ENCODE measurements around the gene SOX1.

SOX1 gene

DNA sequence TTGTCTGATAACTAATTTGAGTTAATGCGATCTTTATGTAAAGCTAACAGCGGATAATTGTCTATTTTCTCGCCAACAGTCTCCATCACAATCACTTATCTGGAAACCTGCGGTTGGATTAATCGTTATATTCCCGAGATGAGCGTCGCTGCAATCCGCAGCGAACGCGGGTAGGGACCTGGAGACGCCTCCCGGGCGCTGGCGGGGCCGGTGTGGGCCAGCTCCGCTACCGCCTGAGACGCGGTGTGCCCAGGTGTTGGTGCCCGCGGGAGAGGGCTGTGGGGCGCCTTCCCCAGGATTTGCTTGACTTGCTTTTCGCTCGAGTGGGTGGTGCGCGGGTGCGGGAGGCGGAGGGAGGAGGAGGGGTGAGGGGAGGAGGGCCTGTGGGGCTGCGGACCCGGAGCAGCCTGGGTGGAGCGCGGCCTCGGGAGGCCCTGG lies 38.3 kb downstream of the SOX1 start (continued):
- TF ChIP-seq, protein P1, sequence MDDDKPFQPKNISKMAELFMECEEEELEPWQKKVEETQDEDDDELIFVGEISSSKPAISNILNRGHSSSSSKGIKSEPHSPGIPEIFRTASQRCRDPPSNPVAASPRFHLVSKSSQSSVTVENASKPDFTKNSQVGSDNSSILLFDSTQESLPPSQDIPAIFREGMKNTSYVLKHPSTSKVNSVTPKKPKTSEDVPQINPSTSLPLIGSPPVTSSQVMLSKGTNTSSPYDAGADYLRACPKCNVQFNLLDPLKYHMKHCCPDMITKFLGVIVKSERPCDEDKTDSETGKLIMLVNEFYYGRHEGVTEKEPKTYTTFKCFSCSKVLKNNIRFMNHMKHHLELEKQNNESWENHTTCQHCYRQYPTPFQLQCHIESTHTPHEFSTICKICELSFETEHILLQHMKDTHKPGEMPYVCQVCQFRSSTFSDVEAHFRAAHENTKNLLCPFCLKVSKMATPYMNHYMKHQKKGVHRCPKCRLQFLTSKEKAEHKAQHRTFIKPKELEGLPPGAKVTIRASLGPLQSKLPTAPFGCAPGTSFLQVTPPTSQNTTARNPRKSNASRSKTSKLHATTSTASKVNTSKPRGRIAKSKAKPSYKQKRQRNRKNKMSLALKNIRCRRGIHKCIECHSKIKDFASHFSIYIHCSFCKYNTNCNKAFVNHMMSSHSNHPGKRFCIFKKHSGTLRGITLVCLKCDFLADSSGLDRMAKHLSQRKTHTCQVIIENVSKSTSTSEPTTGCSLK (tag by site-specific recombination; IDR thresholded peaks at IDR 0.05): no peak
- TF ChIP-seq GLIS1 (tag by site-specific recombination; IDR thresholded peaks at IDR 0.05): no peak
- TF ChIP-seq ZNF548 (tag by site-specific recombination; IDR thresholded peaks at IDR 0.05): no peak

DNA sequence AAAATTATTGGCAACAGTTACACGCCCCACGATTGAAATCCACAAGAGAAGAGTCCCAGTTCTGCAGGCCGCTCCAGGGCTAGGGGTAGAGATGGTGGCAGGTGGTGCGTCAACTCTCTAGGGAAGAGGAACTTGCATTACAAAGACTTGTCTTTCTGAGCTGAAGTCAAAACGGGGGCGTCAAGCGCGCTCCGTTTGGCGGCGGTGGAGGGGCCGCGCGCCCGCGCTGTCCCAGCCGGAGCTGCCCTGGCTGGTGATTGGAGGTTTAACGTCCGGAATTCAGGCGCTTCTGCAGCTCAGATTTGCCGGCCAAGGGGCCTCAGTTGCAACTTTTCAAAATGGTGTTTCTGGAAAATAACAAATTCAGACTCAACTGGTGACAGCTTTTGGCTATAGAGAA lies 38.9 kb downstream of the SOX1 start:
- H3K27ac ChIP-seq (ENCODE audit: extremely low read depth, low read depth, low read length): no peak overlapping the region
- peaks cover 4% of the 10 kb centered on the region for H3K4me1 ChIP-seq (ENCODE audit: control insufficient read depth, insufficient read depth, low read length)
- ChIA-PET CTCF (interaction anchor here (0.7 kb wide), 1 partner anchor 128 kb away, joined by 3 read pairs; no protein-coding TSS in a partner anchor), POLR2A (no interaction called here)
- no peaks in the 10 kb centered on the region for H3K9me3 ChIP-seq (ENCODE audit: control insufficient read depth, insufficient read depth, low read depth, low read length)
- H3K36me3 ChIP-seq (ENCODE audit: control insufficient read depth in 2 of 2, insufficient read depth in 1 of 2, low read length in 2 of 2): no peaks in the 10 kb centered on the region
- no peak for TF ChIP-seq ZNF350 (tag by site-specific recombination; IDR thresholded peaks at IDR 0.05)
- TF ChIP-seq, protein P2, sequence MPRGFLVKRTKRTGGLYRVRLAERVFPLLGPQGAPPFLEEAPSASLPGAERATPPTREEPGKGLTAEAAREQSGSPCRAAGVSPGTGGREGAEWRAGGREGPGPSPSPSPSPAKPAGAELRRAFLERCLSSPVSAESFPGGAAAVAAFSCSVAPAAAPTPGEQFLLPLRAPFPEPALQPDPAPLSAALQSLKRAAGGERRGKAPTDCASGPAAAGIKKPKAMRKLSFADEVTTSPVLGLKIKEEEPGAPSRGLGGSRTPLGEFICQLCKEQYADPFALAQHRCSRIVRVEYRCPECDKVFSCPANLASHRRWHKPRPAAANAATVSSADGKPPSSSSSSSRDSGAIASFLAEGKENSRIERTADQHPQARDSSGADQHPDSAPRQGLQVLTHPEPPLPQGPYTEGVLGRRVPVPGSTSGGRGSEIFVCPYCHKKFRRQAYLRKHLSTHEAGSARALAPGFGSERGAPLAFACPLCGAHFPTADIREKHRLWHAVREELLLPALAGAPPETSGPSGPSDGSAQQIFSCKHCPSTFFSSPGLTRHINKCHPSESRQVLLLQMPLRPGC (tag by site-specific recombination; IDR thresholded peaks at IDR 0.05): no peak
- TF ChIP-seq ZNF121 (tag by site-specific recombination; IDR thresholded peaks at IDR 0.05): no peak
- no peak for TF ChIP-seq HOXC10 (CRISPR knock-in tag; IDR thresholded peaks at IDR 0.05)
- no peak for TF ChIP-seq ZNF302 (tag by site-specific recombination; IDR thresholded peaks at IDR 0.05; ENCODE audit: low read depth)
- TF ChIP-seq ZNF416 (tag by site-specific recombination; IDR thresholded peaks at IDR 0.05): no peak
- no peak for TF ChIP-seq ZBTB48 (tag by site-specific recombination; IDR thresholded peaks at IDR 0.05)
- TF ChIP-seq, protein P3, sequence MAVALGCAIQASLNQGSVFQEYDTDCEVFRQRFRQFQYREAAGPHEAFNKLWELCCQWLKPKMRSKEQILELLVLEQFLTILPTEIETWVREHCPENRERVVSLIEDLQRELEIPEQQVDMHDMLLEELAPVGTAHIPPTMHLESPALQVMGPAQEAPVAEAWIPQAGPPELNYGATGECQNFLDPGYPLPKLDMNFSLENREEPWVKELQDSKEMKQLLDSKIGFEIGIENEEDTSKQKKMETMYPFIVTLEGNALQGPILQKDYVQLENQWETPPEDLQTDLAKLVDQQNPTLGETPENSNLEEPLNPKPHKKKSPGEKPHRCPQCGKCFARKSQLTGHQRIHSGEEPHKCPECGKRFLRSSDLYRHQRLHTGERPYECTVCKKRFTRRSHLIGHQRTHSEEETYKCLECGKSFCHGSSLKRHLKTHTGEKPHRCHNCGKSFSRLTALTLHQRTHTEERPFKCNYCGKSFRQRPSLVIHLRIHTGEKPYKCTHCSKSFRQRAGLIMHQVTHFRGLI (tag by site-specific recombination; IDR thresholded peaks at IDR 0.05): no peak
- TF ChIP-seq ZNF785 (tag by site-specific recombination; IDR thresholded peaks at IDR 0.05): no peak
- no peak for TF ChIP-seq ZNF266 (tag by site-specific recombination; IDR thresholded peaks at IDR 0.05; ENCODE audit: low read depth)
- TF ChIP-seq ZIC2 (tag by site-specific recombination; IDR thresholded peaks at IDR 0.05): no peak
- no peak for TF ChIP-seq ZNF660 (tag by site-specific recombination; IDR thresholded peaks at IDR 0.05)
- no peak for TF ChIP-seq ZBTB17 (tag by site-specific recombination; IDR thresholded peaks at IDR 0.05)
- TF ChIP-seq ZNF555 (tag by site-specific recombination; conservative IDR thresholded peaks at IDR 0.05): no peak
- no peak for TF ChIP-seq ZNF169 (tag by site-specific recombination; IDR thresholded peaks at IDR 0.05)
- H3K4me3 ChIP-seq (ENCODE audit: low read depth, low read length): no peak overlapping the region

DNA sequence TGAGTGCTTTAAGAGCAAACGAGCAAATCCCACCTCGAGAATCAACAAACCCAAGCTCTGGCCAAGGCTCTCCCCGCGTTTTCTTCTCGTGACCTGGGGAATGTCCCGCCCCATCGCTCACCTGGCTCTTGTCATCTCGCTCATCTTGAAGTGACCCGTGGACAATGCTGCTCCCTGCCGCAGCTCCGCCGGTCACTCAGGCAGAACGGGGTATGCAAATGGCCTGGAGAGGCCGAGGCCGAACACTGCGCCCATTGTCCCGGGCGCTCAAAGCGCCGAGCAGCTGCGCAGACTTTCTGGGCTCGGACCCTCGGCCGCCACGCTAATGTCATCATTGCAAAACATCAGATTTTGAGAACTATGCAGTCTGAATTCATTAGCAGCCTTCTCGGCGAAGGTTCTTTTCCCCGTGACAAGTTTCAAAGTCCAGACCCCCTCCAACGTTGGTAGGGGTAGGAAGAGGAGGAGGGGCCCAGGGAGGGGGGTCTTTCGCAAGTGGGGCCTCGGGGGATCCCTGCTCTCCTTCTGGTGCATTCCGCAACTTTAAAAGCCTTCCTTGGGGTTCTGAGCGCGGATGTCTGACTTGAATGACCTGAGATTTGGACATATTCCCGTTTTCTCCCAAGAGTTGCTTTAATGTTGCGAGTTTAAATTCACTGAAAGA lies 39.7 kb downstream of the SOX1 start:
- Histone ChIP-seq H3K4me1 (ENCODE audit: control insufficient read depth, insufficient read depth, low read length) (peaks cover 4% of the 10 kb centered on the region), H3K36me3 (ENCODE audit: control insufficient read depth in 2 of 2, insufficient read depth in 1 of 2, low read length in 2 of 2) (no peaks in the 10 kb centered on the region), H3K4me3 (ENCODE audit: low read depth, low read length) (no peak overlapping the region), H3K9me3 (ENCODE audit: control insufficient read depth, insufficient read depth, low read depth, low read length) (no peaks in the 10 kb centered on the region), H3K27ac (ENCODE audit: extremely low read depth, low read depth, low read length) (no peak overlapping the region)
- POLR2A ChIA-PET: no interaction called here
- CTCF ChIA-PET: interaction anchor here (0.7 kb wide), 1 partner anchor 127 kb away, joined by 3 read pairs; no protein-coding TSS in a partner anchor
- TF ChIP-seq ZNF518A (tag by site-specific recombination; conservative IDR thresholded peaks at IDR 0.05; ENCODE audit: low read depth) (no peak), ZNF37A (tag by site-specific recombination; IDR thresholded peaks at IDR 0.05) (no peak), ZBTB1 (tag by site-specific recombination; IDR thresholded peaks at IDR 0.05) (no peak), ZNF747 (tag by site-specific recombination; IDR thresholded peaks at IDR 0.05) (no peak), ZNF157 (tag by site-specific recombination; IDR thresholded peaks at IDR 0.05) (no peak), ZNF16 (tag by site-specific recombination; IDR thresholded peaks at IDR 0.05; ENCODE audit: low read depth) (no peak), ZNF791 (tag by site-specific recombination; IDR thresholded peaks at IDR 0.05) (no peak)
